ENCODE results near the gene RBKS.

The RBKS gene

DNA sequence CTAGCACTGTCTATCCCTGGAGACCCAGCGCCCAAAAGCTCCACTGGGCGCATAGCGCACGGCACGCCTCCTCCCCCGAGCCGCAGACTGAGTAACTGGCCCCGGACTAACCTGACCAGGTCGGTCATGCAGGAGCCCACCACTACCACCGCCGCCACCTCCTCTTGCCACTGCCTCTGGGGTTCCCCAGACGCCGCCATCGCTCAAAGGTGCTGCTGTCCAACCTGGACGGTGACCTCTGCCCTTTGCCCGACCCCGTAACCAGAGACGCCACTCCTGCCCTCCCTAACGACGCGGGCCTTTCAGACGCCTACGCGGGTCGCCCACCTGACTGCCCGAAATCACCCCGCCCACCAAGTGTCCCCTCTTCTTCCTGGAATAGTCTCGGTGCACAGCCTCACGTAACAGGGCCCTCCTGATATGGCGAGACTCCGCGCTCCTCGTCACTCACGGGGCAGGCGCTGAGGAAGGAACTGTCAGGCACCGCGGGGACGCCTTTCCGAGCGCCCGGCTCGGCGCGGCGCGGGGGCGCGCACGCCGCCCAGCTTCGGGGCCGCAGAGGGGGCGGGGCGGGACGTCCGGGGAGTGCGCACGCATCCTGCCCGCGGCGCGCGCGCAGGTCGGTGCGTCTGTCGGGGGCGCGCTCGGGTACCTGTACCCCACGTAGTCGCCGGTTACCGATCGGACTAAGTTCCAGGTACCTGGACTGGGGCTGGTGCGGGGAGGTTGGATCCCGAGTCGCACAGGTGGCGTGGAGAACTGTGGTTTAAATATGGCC lies at the start of gene RBKS, which contains the start of gene BABAM2:
Gene RBKS, minus strand, starts transcription at position 242 of the 778 bp plus-strand sequence. Its CDS starts 42 bp downstream, at position 200.
Gene BABAM2, plus strand, starts transcription at position 584 of the 778 bp plus-strand sequence. CDS start 3,828 bp downstream, outside the sequence.
- DNase-seq (ENCODE audit: low read depth in 2 of 2) = peak; percentile 83 to 84

- DNase-seq (ENCODE audit: low read depth in 2 of 2) = no peak
These were observed 44.8 kb upstream of the RBKS start for GRCh38 chr2:27935026-27935425.

DNA sequence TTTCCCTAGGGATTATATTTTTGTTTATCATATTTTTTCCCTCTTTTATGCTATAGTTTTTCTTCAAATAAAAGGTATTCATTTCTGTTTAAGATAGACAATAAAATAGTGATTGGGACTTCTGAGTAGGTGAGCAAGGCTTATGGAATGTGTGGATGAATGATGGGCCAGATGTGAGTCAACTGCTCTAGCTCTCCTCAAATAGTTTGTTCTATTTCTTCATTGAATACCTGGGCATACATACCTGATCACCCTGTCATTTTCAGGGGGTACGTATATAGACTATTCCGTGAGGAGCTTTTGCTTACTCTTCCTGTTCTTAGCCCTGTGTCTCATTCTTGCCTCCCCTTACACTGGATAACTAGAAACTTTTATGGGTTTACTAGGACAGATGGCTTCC lies 42.2 kb upstream of the RBKS start:
- DNase-seq (ENCODE audit: low read depth in 2 of 2) = no peak

DNA sequence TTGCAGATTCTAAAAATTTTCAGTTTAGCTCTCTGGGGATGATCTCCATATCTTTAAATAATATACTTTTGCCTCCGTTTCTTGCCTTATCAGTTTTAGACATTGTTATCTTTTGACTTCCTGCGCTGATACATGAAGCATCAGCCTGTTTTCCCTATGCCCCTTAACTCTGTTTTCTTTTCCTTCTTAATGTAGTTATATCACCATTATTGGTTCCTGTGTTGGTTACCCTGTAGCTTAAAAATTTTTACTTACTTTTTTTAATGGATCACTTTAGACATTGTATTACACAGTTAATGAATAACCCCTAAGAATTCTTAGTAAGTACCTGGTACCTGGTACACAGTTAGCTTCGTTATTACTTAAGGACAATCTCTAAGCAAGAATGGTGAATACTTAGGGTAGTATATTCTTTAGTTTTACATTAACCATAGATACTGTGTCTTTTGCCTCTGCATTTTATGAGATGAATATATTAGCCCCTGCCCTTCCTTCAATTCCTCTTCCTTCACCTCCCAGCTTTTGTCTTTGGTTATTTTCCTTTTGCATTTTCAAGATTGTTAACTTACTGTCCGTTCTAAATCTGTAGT lies 41.3 kb upstream of the RBKS start:
- DNase-seq (ENCODE audit: low read depth in 2 of 2) = no peak

GRCh38 chr2:27929916-27930486 lies 39.8 kb upstream of the RBKS start:
- DNase-seq (ENCODE audit: low read depth in 2 of 2) = no peak

DNA sequence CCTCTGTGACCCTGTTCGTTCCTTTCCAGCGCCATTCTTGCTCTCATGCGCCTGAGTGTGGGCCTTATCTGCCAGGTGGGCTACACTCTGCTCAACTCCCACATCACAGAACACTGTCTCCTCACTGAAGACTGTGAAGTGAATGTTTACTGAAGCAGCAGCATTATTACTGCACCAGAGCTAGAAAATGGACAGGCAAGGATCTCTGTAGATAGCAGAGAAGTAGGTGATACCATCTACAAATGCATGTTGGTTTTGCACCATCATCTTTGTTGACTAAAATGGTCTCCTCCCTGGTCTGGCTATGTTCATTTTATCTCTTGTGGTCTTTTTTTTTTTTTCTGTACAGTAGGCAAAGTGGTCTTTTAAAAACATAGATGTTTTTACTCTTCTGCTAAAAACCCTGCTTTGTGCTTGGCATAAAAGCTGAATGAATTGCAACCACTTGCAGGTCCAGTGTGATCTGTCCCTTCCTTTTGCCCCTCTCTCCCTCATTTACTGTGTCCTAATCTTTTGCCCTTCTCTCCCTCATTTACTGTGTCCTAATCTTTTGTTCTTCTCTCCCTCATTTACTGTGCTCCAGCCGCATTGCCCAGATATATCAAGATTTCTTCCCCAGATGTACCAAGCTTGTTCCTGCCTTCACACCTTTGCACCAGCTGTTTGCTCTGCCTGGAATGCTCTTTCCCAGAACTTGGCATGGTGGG lies 35.7 kb upstream of the RBKS start:
- DNase-seq (ENCODE audit: low read depth in 2 of 2) = no peak

GRCh38 chr2:27922842-27923241 lies 32.7 kb upstream of the RBKS start:
- no peak for DNase-seq (ENCODE audit: low read depth in 2 of 2)

DNA sequence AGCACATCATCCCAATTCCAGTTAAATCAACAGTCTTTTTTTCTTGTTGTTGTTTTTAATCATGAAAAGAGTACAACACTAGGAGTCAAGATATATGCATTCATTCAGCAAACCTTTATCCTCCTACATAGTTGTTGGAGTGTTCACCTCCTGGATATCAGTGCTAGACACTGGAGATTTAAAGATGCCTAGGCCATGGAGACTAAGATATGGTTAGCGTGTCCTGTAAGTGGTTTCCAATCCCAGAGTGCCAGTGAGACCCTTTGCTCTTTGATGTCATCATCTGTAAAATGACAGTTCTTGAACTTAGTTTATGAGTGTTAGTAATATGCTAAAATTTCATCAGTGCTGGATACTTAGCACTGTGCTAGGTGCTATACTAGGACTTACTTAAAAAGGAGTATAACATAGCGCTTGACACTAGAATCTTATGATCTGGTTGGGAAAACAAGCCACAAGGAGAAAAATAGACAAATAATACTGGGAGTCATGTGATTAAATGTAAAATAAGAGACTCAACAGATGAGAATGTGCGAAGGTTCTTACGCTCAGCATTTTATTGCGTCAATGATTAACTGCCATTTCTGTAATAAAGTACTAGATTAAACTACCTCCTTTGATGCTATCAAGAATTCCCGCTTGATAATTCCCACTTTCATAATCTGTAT lies 31.8 kb upstream of the RBKS start:
- DNase-seq (ENCODE audit: low read depth in 2 of 2) = no peak

DNA sequence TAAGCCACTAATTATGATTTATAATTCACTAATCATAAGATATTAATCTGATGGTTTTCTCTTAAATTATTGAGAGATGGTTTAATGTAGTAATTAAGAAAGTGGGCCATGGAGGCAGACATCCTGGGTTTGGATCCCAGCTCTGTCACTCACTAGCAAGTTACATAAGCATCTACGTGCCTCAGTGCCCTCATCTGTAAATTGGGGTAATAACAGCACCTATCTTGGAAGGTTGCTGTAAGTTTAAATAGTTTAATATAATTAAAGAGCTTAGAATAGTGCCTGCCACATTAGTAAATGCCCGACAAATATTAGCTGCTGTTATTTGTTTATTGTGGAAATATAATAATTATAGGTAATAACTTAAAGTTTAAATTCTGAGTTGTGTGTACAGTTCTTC lies 31.2 kb upstream of the RBKS start:
- DNase-seq (ENCODE audit: low read depth in 2 of 2) = no peak

DNA sequence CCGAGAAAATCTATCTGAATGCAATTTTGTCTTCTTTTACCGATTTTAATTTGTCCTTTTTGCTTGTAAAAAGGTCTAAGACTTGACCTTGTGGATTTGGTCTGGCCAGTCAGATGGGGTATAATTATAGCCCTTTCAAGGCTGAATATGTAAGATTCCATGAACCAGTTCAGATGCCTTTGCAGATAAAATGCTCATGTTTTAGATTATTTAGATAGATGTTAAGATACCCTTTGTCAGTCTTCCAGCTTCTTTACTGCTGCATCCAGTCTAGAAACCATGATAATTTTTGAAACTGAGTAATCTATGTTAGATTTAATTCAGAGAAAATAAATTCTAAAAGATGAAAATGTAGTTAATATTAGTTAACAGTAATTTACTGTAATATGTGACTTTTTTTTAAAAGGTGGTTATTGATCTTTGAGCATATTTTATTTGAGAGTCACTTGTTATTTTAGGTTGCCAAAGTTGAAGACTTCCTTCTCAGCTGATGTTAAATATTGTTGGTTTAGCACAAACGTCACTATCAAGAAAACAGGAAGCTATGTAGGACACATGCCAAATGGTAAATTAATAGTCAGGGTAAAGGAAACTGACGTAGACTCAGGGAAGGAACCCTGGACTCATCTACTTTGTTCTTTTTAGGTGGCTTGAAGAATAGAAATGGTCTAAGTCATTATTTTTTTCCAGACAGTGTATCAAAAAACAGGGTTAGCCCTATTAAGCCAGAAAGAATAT lies 30.1 kb upstream of the RBKS start:
- DNase-seq (ENCODE audit: low read depth in 2 of 2) = no peak

DNA sequence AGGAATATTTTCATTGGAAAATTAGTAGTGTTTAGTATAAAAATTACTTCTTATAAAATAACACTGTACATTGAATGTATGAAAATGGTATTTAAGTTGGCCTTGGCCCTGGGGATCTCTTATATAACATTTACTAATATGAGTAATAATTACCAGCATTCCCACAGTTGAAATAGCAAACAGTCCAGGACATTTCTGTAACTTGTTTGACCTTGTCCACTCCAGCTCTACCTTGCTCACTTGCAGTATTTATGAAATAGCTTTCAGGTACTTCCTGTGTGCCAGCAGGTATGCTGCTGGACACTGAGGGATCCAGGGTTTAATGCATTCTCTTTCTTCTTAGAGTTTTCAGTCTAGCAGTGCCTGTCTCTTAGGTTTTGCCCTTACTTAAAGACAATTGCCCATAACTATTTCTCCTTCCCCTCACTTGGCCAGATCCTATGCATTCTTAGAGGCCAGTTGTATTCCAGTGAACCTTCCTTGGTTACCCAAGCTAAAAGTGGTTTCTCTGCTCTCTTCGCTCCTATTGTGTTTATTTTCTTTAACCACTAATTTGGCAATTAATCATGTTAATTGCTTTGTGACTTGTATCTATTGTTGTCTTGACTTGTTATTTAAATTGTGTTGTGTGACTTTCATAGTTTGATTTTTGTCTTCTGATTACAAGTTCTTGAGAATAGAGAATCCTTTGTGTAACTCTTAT lies 26.3 kb upstream of the RBKS start:
- no peak for DNase-seq (ENCODE audit: low read depth in 2 of 2)

DNA sequence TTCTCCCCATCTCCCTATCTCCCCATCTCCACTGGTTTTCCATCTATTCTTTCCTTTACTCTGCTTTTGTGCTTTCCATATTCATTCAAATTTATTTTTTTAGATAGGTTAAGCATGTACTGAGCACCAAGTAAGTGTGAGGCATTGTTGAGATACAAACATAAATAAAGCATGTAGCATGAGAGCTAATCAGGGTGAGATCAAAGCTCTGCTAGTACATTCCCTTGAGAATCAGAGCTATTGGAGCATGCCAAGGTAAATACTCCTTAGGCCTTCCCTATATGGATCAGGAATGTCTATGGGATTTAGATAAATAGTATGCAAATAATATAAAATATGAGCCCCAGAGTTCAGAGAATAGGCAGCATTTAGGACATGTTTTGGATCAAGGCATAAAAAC lies 25.7 kb upstream of the RBKS start:
- no peak for DNase-seq (ENCODE audit: low read depth in 2 of 2)

DNA sequence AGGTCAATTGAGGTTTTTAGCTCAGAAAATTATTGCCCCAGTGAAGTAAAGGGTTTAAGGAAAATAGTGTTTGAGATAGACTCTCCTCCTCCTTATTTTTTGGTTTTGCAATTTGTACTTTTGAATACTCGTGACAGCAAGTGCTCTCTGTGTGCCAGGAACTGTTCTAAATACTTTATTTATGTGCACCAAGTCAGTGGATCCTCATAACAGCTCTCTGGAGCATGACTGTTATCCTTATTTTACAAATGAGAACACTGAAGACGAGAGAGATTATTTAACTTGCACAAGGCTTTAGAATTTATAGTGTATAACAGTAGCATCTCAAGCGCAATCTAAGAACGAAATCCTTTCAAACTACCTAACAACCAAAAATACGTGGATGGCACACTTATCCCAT lies 25.0 kb upstream of the RBKS start:
- no peak for DNase-seq (ENCODE audit: low read depth in 2 of 2)

DNA sequence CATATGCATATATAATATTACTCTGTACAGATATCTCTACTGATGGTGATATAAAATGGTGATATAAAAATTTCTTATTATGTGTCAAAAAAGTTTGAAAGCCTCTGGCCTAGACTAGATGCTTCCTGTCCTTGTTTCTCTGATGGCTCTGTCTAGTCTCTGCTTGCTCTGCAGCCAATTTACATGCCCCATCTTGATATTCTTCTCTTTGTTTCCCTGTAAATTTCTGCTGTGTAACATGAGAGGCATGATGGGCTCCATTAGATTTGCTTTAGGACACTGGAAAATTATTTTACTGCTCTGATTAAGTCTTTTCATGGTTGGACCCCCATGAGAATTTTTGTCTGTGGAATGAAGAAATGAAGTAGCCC lies 24.6 kb upstream of the RBKS start:
- DNase-seq (ENCODE audit: low read depth in 2 of 2) = no peak

GRCh38 chr2:27914041-27914804 lies 24.0 kb upstream of the RBKS start:
- DNase-seq (ENCODE audit: low read depth in 2 of 2) = no peak

GRCh38 chr2:27912512-27912911 lies 22.3 kb upstream of the RBKS start:
- DNase-seq (ENCODE audit: low read depth in 2 of 2) = no peak

DNA sequence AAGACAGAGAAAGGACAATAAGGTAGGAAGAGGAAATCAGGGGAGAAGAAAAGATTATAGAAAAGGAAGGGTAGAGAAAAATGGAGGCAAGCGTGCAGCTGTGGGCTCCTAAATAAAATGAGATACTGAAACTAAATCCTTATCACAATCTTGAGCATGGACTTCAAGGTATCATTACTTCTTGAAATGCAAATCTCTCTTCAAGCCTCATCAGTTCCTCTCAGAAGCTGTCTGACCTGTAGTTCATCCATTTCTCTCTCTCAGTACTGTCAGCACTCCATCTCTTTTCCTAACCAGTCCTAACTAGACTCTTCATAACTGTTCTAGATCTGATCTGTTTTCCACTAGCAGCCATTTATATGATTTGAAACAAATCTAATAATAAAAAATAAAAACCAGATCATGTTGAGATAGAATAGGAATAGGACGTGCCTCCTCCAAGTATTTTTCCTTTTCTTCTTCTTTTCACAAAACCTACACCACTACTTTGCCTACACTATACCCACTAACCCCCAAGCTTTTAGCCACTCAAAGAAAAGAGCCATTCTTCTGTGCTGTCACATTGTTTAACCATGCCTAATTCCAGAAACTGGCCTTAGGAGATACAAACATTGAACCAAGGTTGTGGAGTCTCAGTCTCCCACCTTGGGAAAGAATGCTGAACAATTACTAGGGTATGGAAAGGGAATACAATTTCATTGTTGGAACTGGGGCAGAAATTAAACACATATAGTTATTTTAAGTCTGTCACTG lies 21.4 kb upstream of the RBKS start:
- DNase-seq (ENCODE audit: low read depth in 2 of 2) = no peak

DNA sequence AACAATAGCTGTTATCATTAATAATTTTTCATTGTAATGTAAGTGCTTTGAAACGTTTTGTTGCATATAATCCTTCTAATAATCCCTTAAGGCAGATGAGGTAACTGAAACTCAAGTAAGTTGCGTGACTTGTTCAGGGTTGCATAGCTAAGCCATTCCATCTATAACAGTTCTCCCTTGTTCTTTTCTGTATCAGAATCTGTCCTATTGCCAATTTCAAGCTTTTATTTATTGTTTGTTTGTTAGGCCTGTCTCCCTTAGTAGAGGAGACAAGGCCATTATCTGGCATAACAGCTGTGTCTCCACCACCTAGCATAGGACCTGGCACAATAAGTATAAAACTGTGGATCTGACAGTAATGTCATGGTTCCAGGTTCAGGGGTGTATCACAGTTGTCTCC lies 19.7 kb upstream of the RBKS start:
- no peak for DNase-seq (ENCODE audit: low read depth in 2 of 2)

GRCh38 chr2:27907547-27907946 lies 17.4 kb upstream of the RBKS start:
- no peak for DNase-seq (ENCODE audit: low read depth in 2 of 2)

Data from stimulated activated CD4-positive, alpha-beta T cell treated with anti-CD3 and anti-CD28 coated beads, Interleukin-1b, Interleukin-23, amount 100 ng/mL, for 1 hour (primary cell).